Neural crest cell (in vitro differentiated cells): ENCODE results near the gene PLEKHA6. TPM values are rescaled to one million over a fixed set of nuclear protein-coding genes. Genes with fewer than 3 reads are reported as not detected.

ENCODE experiments used
- DNase-seq: peaks from one replicate; pipeline ENCODE4 v3.0.0; 2021; ENCODE audit warnings: low read depth, mixed read lengths, low spot score
- H3K27ac Mint-ChIP-seq: one replicate; pipeline ENCODE4 v1.8.0; 2021; ENCODE audit warnings: mild to moderate bottlenecking, mixed read lengths; ENCODE audit not compliant: unreplicated experiment
- H3K27me3 Mint-ChIP-seq: 2 replicates; pipeline ENCODE4 v1.8.0; 2021; ENCODE audit warnings: low read depth, mild to moderate bottlenecking, mixed read lengths
- H3K36me3 Mint-ChIP-seq: 2 replicates; pipeline ENCODE4 v1.8.0; 2021; ENCODE audit warnings: low read depth, mild to moderate bottlenecking, mixed read lengths
- H3K4me1 Mint-ChIP-seq: 2 replicates; pipeline ENCODE4 v1.8.0; 2021; ENCODE audit warnings: mixed read lengths
- H3K4me3 Mint-ChIP-seq: one replicate; pipeline ENCODE4 v1.8.0; 2021; ENCODE audit warnings: mild to moderate bottlenecking, mixed read lengths
- H3K9me3 Mint-ChIP-seq: 2 replicates; pipeline ENCODE4 v1.8.0; 2021; ENCODE audit warnings: mixed read lengths
- CTCF ChIP-seq: fragments of 200-600 bp; sonication (generic); conservative IDR thresholded peaks from 2 replicates; pipeline ENCODE4 v1.5.0; 2021; ENCODE audit warnings: antibody characterized with exemption, mild to moderate bottlenecking
- total RNA-seq: library from RNA; stranded (reverse); gene quantifications from 2 replicates; pipeline ENCODE4 v1.2.1, GENCODE V29; 2021

The PLEKHA6 gene
- total RNA-seq, 1 donor from 2014 or later = 4.5 TPM

GRCh38 chr1:204271970-204272369, 87.8 kb downstream of the PLEKHA6 start:
- H3K9me3 Mint-ChIP-seq = no peaks in the 10 kb centered on the region
- no peak overlapping the region for H3K27ac Mint-ChIP-seq
- DNase-seq = no peak
- H3K4me3 Mint-ChIP-seq = no peak overlapping the region
- no peak for TF ChIP-seq CTCF
- no peaks in the 10 kb centered on the region for H3K36me3 Mint-ChIP-seq
- peaks cover 25% of the 10 kb centered on the region for H3K27me3 Mint-ChIP-seq
- peaks cover 7% of the 10 kb centered on the region for H3K4me1 Mint-ChIP-seq

GRCh38 chr1:204268101-204268500, 91.6 kb downstream of the PLEKHA6 start:
- DNase-seq = no peak
- peaks cover 5% of the 10 kb centered on the region for H3K27me3 Mint-ChIP-seq
- H3K4me3 Mint-ChIP-seq = no peak overlapping the region
- no peak for TF ChIP-seq CTCF
- no peaks in the 10 kb centered on the region for H3K36me3 Mint-ChIP-seq
- H3K9me3 Mint-ChIP-seq = no peaks in the 10 kb centered on the region
- H3K27ac Mint-ChIP-seq = no peak overlapping the region
- H3K4me1 Mint-ChIP-seq = peaks cover 10% of the 10 kb centered on the region

- Mint-ChIP-seq H3K4me1 (peaks cover 19% of the 10 kb centered on the region), H3K9me3 (no peaks in the 10 kb centered on the region), H3K4me3 (no peak overlapping the region), H3K27ac (peak overlapping the region; percentile 10), H3K27me3 (peaks cover 5% of the 10 kb centered on the region), H3K36me3 (no peaks in the 10 kb centered on the region)
- TF ChIP-seq CTCF = no peak
- no peak for DNase-seq
Measured at GRCh38 chr1:204267191-204267601, 92.5 kb downstream of the PLEKHA6 start.

- Mint-ChIP-seq H3K27ac (peak overlapping the region; percentile 79), H3K36me3 (no peaks in the 10 kb centered on the region), H3K4me3 (no peak overlapping the region), H3K9me3 (no peaks in the 10 kb centered on the region), H3K27me3 (peaks cover 5% of the 10 kb centered on the region), H3K4me1 (peaks cover 25% of the 10 kb centered on the region)
- no peak for TF ChIP-seq CTCF
- DNase-seq = no peak
Measured at GRCh38 chr1:204266504-204267034, 93.2 kb downstream of the PLEKHA6 start.

- Mint-ChIP-seq H3K27ac (no peak overlapping the region), H3K4me3 (no peak overlapping the region), H3K36me3 (no peaks in the 10 kb centered on the region), H3K27me3 (peaks cover 5% of the 10 kb centered on the region), H3K9me3 (no peaks in the 10 kb centered on the region), H3K4me1 (peaks cover 25% of the 10 kb centered on the region)
- no peak for TF ChIP-seq CTCF
- no peak for DNase-seq
Measured at GRCh38 chr1:204265665-204266064, 94.1 kb downstream of the PLEKHA6 start.
